GM21576 (cell line): ENCODE measurements around the gene MTHFD1L.
"Not testable (repeated sequence)": the region's sequence is repeated elsewhere in the genome, so short reads cannot be mapped to it uniquely, and the experiment has no call there.

Experiments
- ATAC-seq: cut with Tn5 transposase; IDR thresholded peaks from one replicate; pipeline ENCODE4 v1.9.1; 2021; ENCODE audit warnings: mild to moderate bottlenecking, moderate library complexity; ENCODE audit not compliant: unreplicated experiment

MTHFD1L gene

GRCh38 chr6:151036869-151037680, 171.6 kb downstream of the MTHFD1L start:
- ATAC-seq, result no peak

GRCh38 chr6:151038616-151039015, 173.1 kb downstream of the MTHFD1L start:
- ATAC-seq, result no peak

GRCh38 chr6:151040888-151041521, 175.5 kb downstream of the MTHFD1L start:
- ATAC-seq, result not testable (repeated sequence)

GRCh38 chr6:151041686-151042085, 176.2 kb downstream of the MTHFD1L start:
- no peak for ATAC-seq

GRCh38 chr6:151042911-151043330, 177.4 kb downstream of the MTHFD1L start:
- not testable (repeated sequence) for ATAC-seq

- ATAC-seq, result no peak
These were observed 178.4 kb downstream of the MTHFD1L start for GRCh38 chr6:151043944-151044343.

- no peak for ATAC-seq
These were observed 179.3 kb downstream of the MTHFD1L start for GRCh38 chr6:151044465-151045441.

- not testable (repeated sequence) for ATAC-seq
These were observed 180.2 kb downstream of the MTHFD1L start for GRCh38 chr6:151045511-151046222.

GRCh38 chr6:151051164-151051563, 185.7 kb downstream of the MTHFD1L start:
- no peak for ATAC-seq

GRCh38 chr6:151052021-151052646, 186.6 kb downstream of the MTHFD1L start:
- ATAC-seq, result no peak

- ATAC-seq, result no peak
These were observed 188.8 kb downstream of the MTHFD1L start for GRCh38 chr6:151054306-151054705.

- ATAC-seq, result no peak
These were observed 190.9 kb downstream of the MTHFD1L start for GRCh38 chr6:151056230-151056907.

- ATAC-seq, result no peak
These were observed 191.6 kb downstream of the MTHFD1L start for GRCh38 chr6:151057061-151057460.

GRCh38 chr6:151058021-151058733, 192.7 kb downstream of the MTHFD1L start:
- no peak for ATAC-seq

GRCh38 chr6:151059612-151060095, 194.2 kb downstream of the MTHFD1L start:
- ATAC-seq, result no peak

GRCh38 chr6:151060096-151060765, 194.7 kb downstream of the MTHFD1L start:
- ATAC-seq, result no peak

- ATAC-seq, result no peak
These were observed 195.4 kb downstream of the MTHFD1L start for GRCh38 chr6:151060766-151061531.
